ENCODE data around the gene GPAM. TPM values are rescaled to one million over a fixed set of nuclear protein-coding genes. Genes with fewer than 3 reads are reported as not detected.
"Not testable (repeated sequence)": the region's sequence is repeated elsewhere in the genome, so short reads cannot be mapped to it uniquely, and the experiment has no call there.

Gene GPAM
- total and polyA plus RNA-seq, 2 of the 8 experiments (the other 6 are each of a cell fraction or from before 2014, with no cell fraction given): 5.5 to 15.5 TPM

DNA sequence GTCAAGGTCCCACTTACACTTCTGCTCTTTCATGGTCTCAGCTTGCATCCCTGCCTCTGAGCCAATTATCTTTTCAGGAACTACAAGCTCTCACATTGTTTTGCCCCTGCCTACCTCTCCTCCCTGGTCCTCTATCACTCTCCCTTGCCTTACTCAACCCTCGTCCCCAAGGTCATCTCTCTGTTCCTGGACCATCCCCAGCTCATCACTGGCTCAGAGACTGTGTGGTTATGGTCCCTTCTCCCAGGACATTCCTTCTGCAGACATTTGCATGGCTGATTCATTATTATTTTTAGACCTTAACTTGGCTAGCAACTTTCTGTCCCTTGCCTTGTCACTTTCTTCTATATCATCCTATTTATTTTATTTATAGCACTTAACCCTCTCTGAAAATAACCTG, 17.8 kb upstream of the GPAM start (continued):
- TF ChIP-seq, protein P1, sequence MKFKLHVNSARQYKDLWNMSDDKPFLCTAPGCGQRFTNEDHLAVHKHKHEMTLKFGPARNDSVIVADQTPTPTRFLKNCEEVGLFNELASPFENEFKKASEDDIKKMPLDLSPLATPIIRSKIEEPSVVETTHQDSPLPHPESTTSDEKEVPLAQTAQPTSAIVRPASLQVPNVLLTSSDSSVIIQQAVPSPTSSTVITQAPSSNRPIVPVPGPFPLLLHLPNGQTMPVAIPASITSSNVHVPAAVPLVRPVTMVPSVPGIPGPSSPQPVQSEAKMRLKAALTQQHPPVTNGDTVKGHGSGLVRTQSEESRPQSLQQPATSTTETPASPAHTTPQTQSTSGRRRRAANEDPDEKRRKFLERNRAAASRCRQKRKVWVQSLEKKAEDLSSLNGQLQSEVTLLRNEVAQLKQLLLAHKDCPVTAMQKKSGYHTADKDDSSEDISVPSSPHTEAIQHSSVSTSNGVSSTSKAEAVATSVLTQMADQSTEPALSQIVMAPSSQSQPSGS (IDR thresholded peaks at IDR 0.05; ENCODE audit: low read length): no peak
- TF ChIP-seq FOSL1 (IDR thresholded peaks at IDR 0.05; ENCODE audit: insufficient read depth, low read depth, low read length) (no peak), EP300 (IDR thresholded peaks at IDR 0.05; ENCODE audit: borderline replicate concordance in 1 of 2, low read depth in 2 of 2, low read length in 2 of 2) (no peak), KDM1A (IDR thresholded peaks at IDR 0.05; ENCODE audit: borderline replicate concordance, low read length) (no peak), GABPA (IDR thresholded peaks at IDR 0.05; ENCODE audit: borderline replicate concordance, insufficient read depth, low read length) (no peak), RNF2 (IDR thresholded peaks at IDR 0.05; ENCODE audit: borderline replicate concordance, low read depth, low read length, missing control alignments, poor library complexity, severe bottlenecking) (no peak)

DNA sequence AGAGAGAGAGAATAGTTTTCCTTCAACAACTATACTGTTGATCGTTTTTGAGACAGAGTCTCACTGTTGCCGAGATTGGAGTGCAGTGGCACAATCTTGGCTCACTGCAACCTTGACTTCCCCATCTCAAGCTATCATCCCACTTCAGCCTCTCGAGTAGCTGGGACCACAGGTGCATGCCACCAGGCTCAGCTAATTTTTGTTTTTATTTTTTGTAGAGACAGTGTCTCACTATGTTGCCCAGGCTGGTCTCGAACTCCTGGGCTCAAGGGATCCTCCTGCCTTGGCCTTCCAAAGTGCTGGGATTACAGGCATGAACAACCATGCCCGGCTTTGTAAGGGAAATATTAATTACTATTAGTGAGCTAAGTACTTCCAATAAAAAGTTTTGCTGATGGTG, 16.7 kb upstream of the GPAM start:
- POLR2A ChIA-PET (ENCODE audit: partially characterized antibody); FAIRE-seq; H3K18ac ChIP-seq (ENCODE audit: extremely low read depth, low read length): not testable (repeated sequence)

More for the DNA sequence above, 16.7 kb upstream of the GPAM start:
- not testable (repeated sequence) for H3K36me3 ChIP-seq (ENCODE audit: control insufficient read depth in 2 of 4, insufficient read depth in 4 of 4, low read length in 3 of 4); H4K8ac ChIP-seq (ENCODE audit: extremely low read depth, insufficient read depth, low read length); H3K9me3 ChIP-seq (ENCODE audit: insufficient read depth in 2 of 2, low read depth in 1 of 2, low read length in 1 of 2); H4K20me1 ChIP-seq (replicated peaks in 1 of 2; ENCODE audit: control insufficient read depth in 1 of 2, insufficient read depth in 2 of 2, low read length in 2 of 2); H4K91ac ChIP-seq (replicated peaks; ENCODE audit: insufficient read length, low read length); H3K79me2 ChIP-seq (ENCODE audit: control insufficient read depth in 1 of 2, insufficient read depth in 2 of 2, low read length in 2 of 2); H2BK15ac ChIP-seq (ENCODE audit: low read length); H4K5ac ChIP-seq (ENCODE audit: insufficient read length, low read depth, low read length); H2AFZ ChIP-seq (ENCODE audit: low read length); H3K9ac ChIP-seq (replicated peaks in 1 of 4; ENCODE audit: extremely low read depth in 1 of 4, low read depth in 3 of 4, low read length in 3 of 4); H3K4me3 ChIP-seq (ENCODE audit: extremely low read depth in 1 of 4, insufficient read depth in 2 of 4, low read depth in 3 of 4, low read length in 4 of 4); H3K79me1 ChIP-seq (ENCODE audit: low read depth, low read length); H3K27me3 ChIP-seq (replicated peaks in 1 of 4; ENCODE audit: control insufficient read depth in 3 of 4, extremely low read depth in 1 of 4, insufficient read depth in 3 of 4, low read length in 3 of 4); H2BK12ac ChIP-seq (ENCODE audit: low read depth, low read length); H3K14ac ChIP-seq (ENCODE audit: insufficient read length); H2BK5ac ChIP-seq (ENCODE audit: low read depth, low read length); H2AK5ac ChIP-seq (ENCODE audit: low read depth, low read length); H2BK120ac ChIP-seq (replicated peaks; ENCODE audit: low read depth, low read length); H2BK20ac ChIP-seq (ENCODE audit: low read length); DNase-seq (ENCODE audit: low read depth in 1 of 2, low spot score in 2 of 2); H3K23me2 ChIP-seq (ENCODE audit: low read depth, low read length); H3K4me1 ChIP-seq (replicated peaks in 1 of 4; ENCODE audit: control insufficient read depth in 3 of 4, insufficient read depth in 4 of 4, low read length in 3 of 4); H3K56ac ChIP-seq (replicated peaks; ENCODE audit: insufficient read length, low read depth, low read length); H3K27ac ChIP-seq (ENCODE audit: low read depth, low read length); H3K23ac ChIP-seq (ENCODE audit: insufficient read length); H3K4me2 ChIP-seq (ENCODE audit: insufficient read depth in 1 of 2, low read depth in 2 of 2, low read length in 2 of 2); H3K4ac ChIP-seq (replicated peaks; ENCODE audit: insufficient read length, low read depth, low read length)
- 81% methylated on average over 5 of the region's 5 CpGs; no CpG with 5 or more reads in 1 of the 2 experiments for WGBS, 2 experiments (ENCODE audit: extremely low coverage in 1 of 2, insufficient coverage in 1 of 2, insufficient read length in 1 of 2, insufficient replicate concordance in 2 of 2, low coverage in 1 of 2, low lambda C conversion rate in 2 of 2, missing lambda C conversion rate in 1 of 2)
- CTCF ChIA-PET (ENCODE audit: partially characterized antibody): interaction anchor here (1.2 to 1.7 kb wide), 6 partner anchors 14 to 115 kb away, joined by 3 to 7 read pairs (median 4); partner anchors contain the start of gene GPAM

Measured in H1 (cell line).